Psoas muscle (tissue), 8 donors: Measurements from ENCODE around the gene UPF1. TPM values are rescaled to one million over a fixed set of nuclear protein-coding genes. Genes with fewer than 3 reads are reported as not detected.

Source experiments
- ATAC-seq, 4 donors: fragments of 200-7000 bp; cut with Tn5 transposase; one replicate each; pipeline ENCODE4 v1.9.1; 2020; ENCODE audit warnings: moderate library complexity in 3 of 4, mild to moderate bottlenecking in 2 of 4
- DNase-seq, 2 donors: peaks; one replicate each; pipeline ENCODE4 v3.0.0-alpha.2; 2020
- H3K27ac ChIP-seq: fragments of 200-600 bp; one replicate; pipeline ENCODE4 v1.8.0; 2022
- H3K27me3 ChIP-seq, 3 donors: fragments of 200-600 bp in 1 of 3; one replicate each; pipeline versions ENCODE4 v1.6.1 to v1.8.0; 2013 to 2022; ENCODE audit warnings: low read length in 2 of 3, mild to moderate bottlenecking in 2 of 3, moderate library complexity in 1 of 3; ENCODE audit not compliant: insufficient read depth in 3 of 3
- H3K36me3 ChIP-seq, 2 donors: fragments of 200-600 bp in 1 of 2; one replicate each; pipeline versions ENCODE4 v1.6.1 to v1.8.0; 2013 to 2022; ENCODE audit warnings: low read depth in 1 of 2, mild to moderate bottlenecking in 1 of 2, moderate library complexity in 1 of 2; ENCODE audit not compliant: insufficient read depth in 1 of 2
- H3K4me1 ChIP-seq: fragments of 200-600 bp; one replicate; pipeline ENCODE4 v1.8.0; 2022
- H3K4me3 ChIP-seq: fragments of 200-600 bp; one replicate; pipeline ENCODE4 v1.8.0; 2022; ENCODE audit warnings: mild to moderate bottlenecking
- H3K9me3 ChIP-seq: fragments of 200-600 bp; one replicate; pipeline ENCODE4 v1.8.0; 2022
- WGBS, 3 donors: extraction: QIAGEN DNeasy Blood & Tissue Kit; methylation state at CpG; one replicate each; pipeline versions ENCODE4 v1.1.6 to v1.1.7; 2013; 5-methylcytosine and 5-hydroxymethylcytosine counted together
- intact Hi-C, 2 donors: fragments of 100-400 bp; cut with DNase I; formaldehyde crosslinking; loops; one replicate each; pipeline versions ENCODE4 v1.11.0 to v1.14.2; 2022
- polyA plus RNA-seq, 3 donors: library from polyadenylated mRNA; stranded (reverse); fragments of 200-250 nt; gene quantifications; one replicate each; pipeline ENCODE4 v1.2.3, GENCODE V29; 2013
- total RNA-seq, 4 donors: library from RNA; stranded (reverse); fragmentation: NEBNext Ultra II Directional in 2 of 4; extraction: Animal tissue kit (Norgen Biotek cat#: 25700) in 2 of 4; gene quantifications; one replicate each; pipeline versions ENCODE4 v1.2.1 to v1.2.4, GENCODE V29; 2021 to 2023
- TF ChIP-seq, protein P1 (sequence below): fragments of 200-600 bp; IDR thresholded peaks from one replicate; pipeline ENCODE4 v1.8.0; 2022; ENCODE audit warnings: antibody characterized with exemption
- donor health status: healthy with polysubstance abuse.
- donor health status: DM: no; HTN: no; CAD: no; lungs with moderate emphysema.
- donor health status: Bipolar disorder and iron deficiency.
- donor health status: healthy.
- donor health status: DM: yes; HTN: yes; CAD: no.
- donor health status: DM: no; HTN: no; CAD: no.
- donor health status: DM: no; HTN: no; CAD: no.
- donor health status: DM: yes; HTN: yes; CAD: no.

Gene UPF1
- total and polyA plus RNA-seq, 7 donors: 15.6 to 45.0 (median 34.6) TPM

- intact Hi-C loops: loop anchor here (2.0 to 10.0 kb wide), 4 partner anchors 161 to 394 kb away; partner anchors contain the start of gene CRTC1 (in 1 of the 2)
- 89 to 94% (median 91%) methylated on average over 12 of the region's 12 CpGs for WGBS, 3 donors
- H3K4me1 ChIP-seq: peaks cover 69% of the 10 kb centered on the region
- TF ChIP-seq, protein P1, sequence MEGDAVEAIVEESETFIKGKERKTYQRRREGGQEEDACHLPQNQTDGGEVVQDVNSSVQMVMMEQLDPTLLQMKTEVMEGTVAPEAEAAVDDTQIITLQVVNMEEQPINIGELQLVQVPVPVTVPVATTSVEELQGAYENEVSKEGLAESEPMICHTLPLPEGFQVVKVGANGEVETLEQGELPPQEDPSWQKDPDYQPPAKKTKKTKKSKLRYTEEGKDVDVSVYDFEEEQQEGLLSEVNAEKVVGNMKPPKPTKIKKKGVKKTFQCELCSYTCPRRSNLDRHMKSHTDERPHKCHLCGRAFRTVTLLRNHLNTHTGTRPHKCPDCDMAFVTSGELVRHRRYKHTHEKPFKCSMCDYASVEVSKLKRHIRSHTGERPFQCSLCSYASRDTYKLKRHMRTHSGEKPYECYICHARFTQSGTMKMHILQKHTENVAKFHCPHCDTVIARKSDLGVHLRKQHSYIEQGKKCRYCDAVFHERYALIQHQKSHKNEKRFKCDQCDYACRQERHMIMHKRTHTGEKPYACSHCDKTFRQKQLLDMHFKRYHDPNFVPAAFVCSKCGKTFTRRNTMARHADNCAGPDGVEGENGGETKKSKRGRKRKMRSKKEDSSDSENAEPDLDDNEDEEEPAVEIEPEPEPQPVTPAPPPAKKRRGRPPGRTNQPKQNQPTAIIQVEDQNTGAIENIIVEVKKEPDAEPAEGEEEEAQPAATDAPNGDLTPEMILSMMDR: no peak
- no peak overlapping the region for H3K4me3 ChIP-seq
- no peaks in the 10 kb centered on the region for H3K9me3 ChIP-seq
- no peak for ATAC-seq
- no peak overlapping the region for H3K27ac ChIP-seq
- peaks cover 0 to 26% of the 10 kb centered on the region in 2 donors for H3K36me3 ChIP-seq
- DNase-seq: peak in 1 of 2 donors; percentile 46
- no peaks in the 10 kb centered on the region for H3K27me3 ChIP-seq
Measured at GRCh38 chr19:18845961-18846360, 14.2 kb downstream of the UPF1 start.

DNA sequence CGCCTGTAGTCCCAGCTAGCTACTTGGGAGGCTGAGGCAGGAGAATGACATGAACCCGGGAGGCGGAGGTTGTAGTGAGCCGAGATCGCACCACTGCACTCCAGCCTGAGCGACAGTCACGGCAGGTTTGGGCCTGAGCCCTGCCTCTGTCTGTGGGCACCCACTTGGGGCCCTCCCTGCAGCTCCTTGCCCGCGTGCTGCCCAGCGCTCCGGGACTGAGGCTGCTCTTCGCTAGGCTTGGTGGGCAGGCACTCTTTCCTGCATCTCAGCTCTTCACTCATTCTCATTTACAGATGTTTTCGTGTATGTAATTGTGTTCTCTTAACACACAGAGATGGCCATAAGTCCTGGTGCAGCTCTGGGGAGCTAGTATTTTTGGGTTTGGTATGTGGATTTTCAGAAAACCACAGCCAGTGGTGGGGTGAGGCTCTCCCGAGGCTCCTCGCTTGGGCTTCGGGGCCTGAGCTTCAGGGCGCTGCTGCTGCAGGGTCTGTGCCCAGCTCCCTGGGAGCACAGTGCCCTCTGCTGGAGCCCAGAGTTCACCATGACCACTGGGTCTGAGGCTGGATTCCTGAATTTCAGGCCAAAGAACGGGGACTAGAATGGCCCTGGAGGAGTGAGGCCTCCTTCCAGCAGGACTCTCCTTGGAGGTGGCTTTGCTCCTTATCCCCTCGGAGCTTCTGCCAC is 15.2 kb downstream of the UPF1 start:
- ATAC-seq (peak; percentile 83 to 90 (median 86)), DNase-seq (peak; percentile 83 to 91)
- 48 to 58% (median 48%) methylated on average over 19 of the region's 19 CpGs for WGBS, 3 donors
- H3K27me3 ChIP-seq: no peaks in the 10 kb centered on the region
- intact Hi-C loops: loop anchor here (2.0 to 10.0 kb wide), 4 partner anchors 162 to 395 kb away; partner anchors contain the start of gene CRTC1 (in 1 of the 2)
- no peaks in the 10 kb centered on the region for H3K9me3 ChIP-seq
- H3K4me3 ChIP-seq: no peak overlapping the region
- TF ChIP-seq, protein P1: peak; percentile 85
- H3K27ac ChIP-seq: no peak overlapping the region
- peaks cover 60% of the 10 kb centered on the region for H3K4me1 ChIP-seq
- H3K36me3 ChIP-seq: peaks cover 0 to 36% of the 10 kb centered on the region in 2 donors

- DNase-seq: peak in 1 of 2 donors; percentile 46
- TF ChIP-seq, protein P1: no peak
- peaks cover 0 to 43% of the 10 kb centered on the region in 2 donors for H3K36me3 ChIP-seq
Measured at GRCh38 chr19:18847549-18848463, 16.0 kb downstream of the UPF1 start.

DNA sequence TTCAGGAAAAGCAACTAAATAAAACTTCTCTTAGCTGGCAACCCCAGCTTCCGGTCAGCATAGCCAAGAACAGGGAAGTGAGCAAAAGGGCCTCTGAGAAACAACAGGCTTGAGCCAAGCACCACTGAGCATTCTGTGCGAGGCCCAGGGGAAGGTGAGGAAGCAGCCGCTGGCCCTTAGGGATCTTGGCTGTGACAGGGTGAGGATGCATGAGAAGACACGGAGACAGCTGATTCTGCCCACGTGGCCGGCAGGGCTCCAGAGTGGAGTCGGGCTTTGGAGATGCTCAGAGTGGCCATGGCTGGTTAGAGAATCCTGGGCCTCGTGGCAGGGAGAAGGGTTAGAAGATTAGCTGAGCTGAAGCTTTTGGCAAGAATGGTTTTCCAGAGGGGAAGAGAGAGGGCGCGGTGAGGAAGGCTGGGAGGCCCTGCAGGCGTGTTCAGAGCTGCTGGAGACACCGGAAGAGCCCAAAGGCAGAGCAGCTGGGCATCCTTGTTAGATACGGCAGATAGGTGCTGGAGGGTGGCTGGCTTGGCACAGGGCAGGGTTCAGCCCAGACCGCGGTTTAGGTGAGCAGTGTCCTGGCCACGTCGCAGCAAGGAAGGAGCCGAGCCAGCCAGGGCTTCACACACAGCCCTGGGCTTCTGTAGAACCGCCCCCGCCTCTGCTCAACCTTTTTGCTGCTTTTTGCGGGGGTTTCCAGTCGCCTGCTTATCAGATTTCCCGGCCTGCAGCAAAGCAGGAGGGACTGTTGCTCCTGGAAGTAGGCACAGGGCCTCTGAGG is 17.3 kb downstream of the UPF1 start:
- intact Hi-C loops: loop anchor here (5.0 to 10.0 kb wide), 3 partner anchors 164 to 397 kb away; partner anchors contain the start of gene CRTC1 (in 1 of the 2)
- DNase-seq (peak; percentile 76 to 84), ATAC-seq (peak; percentile 23 to 54 (median 44))
- H3K4me3 ChIP-seq: peak overlapping the region; percentile 15
- no peaks in the 10 kb centered on the region for H3K27me3 ChIP-seq
- TF ChIP-seq, protein P1: no peak
- peaks cover 0 to 55% of the 10 kb centered on the region in 2 donors for H3K36me3 ChIP-seq
- H3K27ac ChIP-seq: peak overlapping the region; percentile 67
- no peaks in the 10 kb centered on the region for H3K9me3 ChIP-seq
- peaks cover 51% of the 10 kb centered on the region for H3K4me1 ChIP-seq
- 52 to 58% (median 57%) methylated on average over 23 of the region's 23 CpGs for WGBS, 3 donors

More at GRCh38 chr19:18847549-18848463, 16.0 kb downstream of the UPF1 start:
- Histone ChIP-seq H3K9me3 (no peaks in the 10 kb centered on the region), H3K4me1 (peaks cover 55% of the 10 kb centered on the region), H3K4me3 (peak overlapping the region; percentile 15), H3K27me3 (no peaks in the 10 kb centered on the region), H3K27ac (peak overlapping the region; percentile 53)
- ATAC-seq: peak in 2 of 4 donors; percentile 26 to 32
- WGBS, 3 donors: 67 to 72% (median 72%) methylated on average over 24 of the region's 24 CpGs
- intact Hi-C loops: loop anchor here (2.0 to 10.0 kb wide), 4 partner anchors 163 to 396 kb away; partner anchors contain the start of gene CRTC1 (in 1 of the 2)
